Mesothelial cell of epicardium (in vitro differentiated cells): Measurements from ENCODE around the gene PTPRG. TPM values are rescaled to one million over a fixed set of nuclear protein-coding genes. Genes with fewer than 3 reads are reported as not detected.

ENCODE experiments used
- DNase-seq, 2 experiments: peaks; one replicate each; pipeline ENCODE4 v3.0.0; 2021; ENCODE audit warnings: low spot score in 2 of 2; ENCODE audit not compliant: unreplicated experiment in 2 of 2
- H3K27ac Mint-ChIP-seq: 2 replicates; pipeline ENCODE4 v1.8.0; 2021; ENCODE audit warnings: mixed read lengths
- H3K27me3 Mint-ChIP-seq: 2 replicates; pipeline ENCODE4 v1.8.0; 2021; ENCODE audit warnings: low read depth, mixed read lengths
- H3K36me3 Mint-ChIP-seq: 2 replicates; pipeline ENCODE4 v1.8.0; 2021; ENCODE audit warnings: mixed read lengths
- H3K4me1 Mint-ChIP-seq: 2 replicates; pipeline ENCODE4 v1.8.0; 2021; ENCODE audit warnings: mixed read lengths
- H3K4me3 Mint-ChIP-seq: 2 replicates; pipeline ENCODE4 v1.8.0; 2021; ENCODE audit warnings: mild to moderate bottlenecking, moderate library complexity, mixed read lengths
- H3K9me3 Mint-ChIP-seq: 2 replicates; pipeline ENCODE4 v1.8.0; 2021; ENCODE audit warnings: mixed read lengths
- CTCF ChIP-seq: fragments of 200-600 bp; sonication (generic); IDR thresholded peaks from one replicate; pipeline ENCODE4 v1.5.0; 2021; ENCODE audit warnings: antibody characterized with exemption; ENCODE audit not compliant: unreplicated experiment
- total RNA-seq: library from RNA; stranded (reverse); gene quantifications from 3 replicates; pipeline ENCODE4 v1.2.1, GENCODE V29; 2021

Gene PTPRG
- total RNA-seq, 1 donor from 2014 or later, result 40.4 TPM

- Mint-ChIP-seq H3K9me3 (no peaks in the 10 kb centered on the region), H3K4me1 (peaks cover 5% of the 10 kb centered on the region), H3K27ac (no peak overlapping the region), H3K4me3 (no peak overlapping the region), H3K36me3 (no peaks in the 10 kb centered on the region), H3K27me3 (no peaks in the 10 kb centered on the region)
- TF ChIP-seq CTCF, result no peak
- DNase-seq, result no peak
Measured at GRCh38 chr3:61831973-61832372, 270.6 kb downstream of the PTPRG start.

- H3K27me3 Mint-ChIP-seq, result no peaks in the 10 kb centered on the region
- no peak for TF ChIP-seq CTCF
- H3K9me3 Mint-ChIP-seq, result no peaks in the 10 kb centered on the region
- H3K36me3 Mint-ChIP-seq, result no peaks in the 10 kb centered on the region
- peaks cover 5% of the 10 kb centered on the region for H3K4me1 Mint-ChIP-seq
- H3K4me3 Mint-ChIP-seq, result no peak overlapping the region
- DNase-seq, result no peak
- no peak overlapping the region for H3K27ac Mint-ChIP-seq
Measured at GRCh38 chr3:61832375-61833229, 271.2 kb downstream of the PTPRG start.

- H3K4me3 Mint-ChIP-seq, result no peak overlapping the region
- no peak for TF ChIP-seq CTCF
- no peak for DNase-seq
- H3K9me3 Mint-ChIP-seq, result no peaks in the 10 kb centered on the region
- no peaks in the 10 kb centered on the region for H3K27me3 Mint-ChIP-seq
- H3K36me3 Mint-ChIP-seq, result no peaks in the 10 kb centered on the region
- peak overlapping the region; percentile 13 for H3K27ac Mint-ChIP-seq
- peaks cover 13% of the 10 kb centered on the region for H3K4me1 Mint-ChIP-seq
Measured at GRCh38 chr3:61839256-61839655, 277.9 kb downstream of the PTPRG start.

- no peak overlapping the region for H3K4me3 Mint-ChIP-seq
- H3K36me3 Mint-ChIP-seq, result no peaks in the 10 kb centered on the region
- no peak for TF ChIP-seq CTCF
- no peak overlapping the region for H3K27ac Mint-ChIP-seq
- H3K9me3 Mint-ChIP-seq, result no peaks in the 10 kb centered on the region
- H3K4me1 Mint-ChIP-seq, result peaks cover 13% of the 10 kb centered on the region
- DNase-seq, result no peak
- no peaks in the 10 kb centered on the region for H3K27me3 Mint-ChIP-seq
Measured at GRCh38 chr3:61841111-61841845, 279.9 kb downstream of the PTPRG start.

- no peaks in the 10 kb centered on the region for H3K9me3 Mint-ChIP-seq
- H3K27ac Mint-ChIP-seq, result no peak overlapping the region
- no peak overlapping the region for H3K4me3 Mint-ChIP-seq
- H3K27me3 Mint-ChIP-seq, result no peaks in the 10 kb centered on the region
- no peak for TF ChIP-seq CTCF
- no peaks in the 10 kb centered on the region for H3K36me3 Mint-ChIP-seq
- peaks cover 13% of the 10 kb centered on the region for H3K4me1 Mint-ChIP-seq
- DNase-seq, result no peak
Measured at GRCh38 chr3:61841988-61842387, 280.6 kb downstream of the PTPRG start.
